MM.1S (cell line): Measurements from ENCODE around the gene ENKUR.

Experiments used
- EZH2 ChIP-seq: fragments of 300-600 bp; sonication (generic); optimal IDR thresholded peaks from 2 replicates; pipeline ENCODE3; 2017; ENCODE audit warnings: low read depth, mild to moderate bottlenecking, antibody characterized with exemption, low read length, mixed read lengths
- TF ChIP-seq, protein P1 (sequence below): fragments of 300-600 bp; sonication (generic); IDR thresholded peaks from 2 replicates; pipeline ENCODE4 v1.5.1; 2016; ENCODE audit warnings: antibody characterized with exemption, low read length, mixed read lengths

DNA sequence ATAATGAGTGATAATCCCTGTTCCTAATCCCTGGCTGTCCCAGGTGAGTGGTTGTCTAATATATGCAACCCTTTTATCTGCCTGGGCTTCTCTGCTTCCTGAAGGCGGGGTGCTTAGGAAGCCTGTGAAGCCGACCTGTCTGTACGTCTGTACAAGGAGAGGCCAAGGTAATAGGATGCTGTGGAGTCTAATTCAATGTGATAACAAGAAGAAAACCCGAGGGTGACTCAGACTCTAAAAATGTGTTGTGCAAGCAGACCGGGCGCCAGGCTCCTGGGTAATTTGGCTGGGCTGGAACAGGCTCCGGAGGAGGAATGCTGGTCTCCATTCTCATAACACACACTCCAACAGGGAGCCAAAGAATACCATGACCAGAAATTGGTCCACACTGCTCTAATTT is 44.0 kb upstream of the ENKUR start:
- no peak for TF ChIP-seq EZH2
- TF ChIP-seq, protein P1, sequence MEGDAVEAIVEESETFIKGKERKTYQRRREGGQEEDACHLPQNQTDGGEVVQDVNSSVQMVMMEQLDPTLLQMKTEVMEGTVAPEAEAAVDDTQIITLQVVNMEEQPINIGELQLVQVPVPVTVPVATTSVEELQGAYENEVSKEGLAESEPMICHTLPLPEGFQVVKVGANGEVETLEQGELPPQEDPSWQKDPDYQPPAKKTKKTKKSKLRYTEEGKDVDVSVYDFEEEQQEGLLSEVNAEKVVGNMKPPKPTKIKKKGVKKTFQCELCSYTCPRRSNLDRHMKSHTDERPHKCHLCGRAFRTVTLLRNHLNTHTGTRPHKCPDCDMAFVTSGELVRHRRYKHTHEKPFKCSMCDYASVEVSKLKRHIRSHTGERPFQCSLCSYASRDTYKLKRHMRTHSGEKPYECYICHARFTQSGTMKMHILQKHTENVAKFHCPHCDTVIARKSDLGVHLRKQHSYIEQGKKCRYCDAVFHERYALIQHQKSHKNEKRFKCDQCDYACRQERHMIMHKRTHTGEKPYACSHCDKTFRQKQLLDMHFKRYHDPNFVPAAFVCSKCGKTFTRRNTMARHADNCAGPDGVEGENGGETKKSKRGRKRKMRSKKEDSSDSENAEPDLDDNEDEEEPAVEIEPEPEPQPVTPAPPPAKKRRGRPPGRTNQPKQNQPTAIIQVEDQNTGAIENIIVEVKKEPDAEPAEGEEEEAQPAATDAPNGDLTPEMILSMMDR, result no peak
